HFF-Myc (cell line): Measurements from ENCODE around the gene RPTOR.
A peak's percentile ranks its signal among the peaks of the same experiment; 100 is the strongest.

Experiments used
- DNase-seq: peaks from one replicate; pipeline ENCODE4 v3.0.0-alpha.2; 2011; ENCODE audit warnings: low read depth; ENCODE audit errors: extremely low read depth
- H3K4me3 ChIP-seq: replicated peaks from 2 replicates; pipeline ENCODE4 v1.5.1; 2011; ENCODE audit warnings: low read depth, mild to moderate bottlenecking, control low read depth, low read length
- CTCF ChIP-seq: IDR thresholded peaks from 2 replicates; pipeline ENCODE4 v1.5.1; 2012; ENCODE audit warnings: mild to moderate bottlenecking, low read depth, low read length, control low read depth; ENCODE audit errors: missing control alignments

Gene RPTOR

DNA sequence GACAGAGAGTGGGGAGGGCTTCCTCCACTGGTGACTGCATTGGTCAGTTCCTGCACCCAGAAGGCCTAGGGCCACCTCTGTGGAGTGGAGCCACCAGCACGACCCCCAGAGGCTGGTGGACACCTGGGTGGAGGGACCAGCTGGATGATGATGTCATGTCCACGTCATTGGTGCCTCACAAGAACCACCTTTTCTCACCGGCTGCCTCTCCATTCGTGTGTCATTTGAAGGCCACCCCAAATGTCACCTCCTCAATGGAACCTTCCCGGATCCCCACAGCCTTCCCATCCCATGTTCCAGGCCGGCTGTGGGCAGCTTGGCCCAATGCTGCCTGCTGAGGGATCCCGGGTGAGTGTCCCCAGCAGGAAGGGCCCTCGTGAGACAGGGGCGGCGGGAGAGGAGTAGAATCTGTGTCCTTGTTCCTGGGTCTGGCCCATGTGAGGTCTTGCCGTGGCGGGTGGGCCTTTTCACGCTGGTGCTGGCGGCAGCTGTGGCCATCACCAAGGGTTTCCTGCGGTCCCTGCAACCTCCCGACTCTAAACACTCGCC, 437.9 kb downstream of the RPTOR start:
- DNase-seq = no peak
- no peak overlapping the region for H3K4me3 ChIP-seq
- no peak for TF ChIP-seq CTCF

DNA sequence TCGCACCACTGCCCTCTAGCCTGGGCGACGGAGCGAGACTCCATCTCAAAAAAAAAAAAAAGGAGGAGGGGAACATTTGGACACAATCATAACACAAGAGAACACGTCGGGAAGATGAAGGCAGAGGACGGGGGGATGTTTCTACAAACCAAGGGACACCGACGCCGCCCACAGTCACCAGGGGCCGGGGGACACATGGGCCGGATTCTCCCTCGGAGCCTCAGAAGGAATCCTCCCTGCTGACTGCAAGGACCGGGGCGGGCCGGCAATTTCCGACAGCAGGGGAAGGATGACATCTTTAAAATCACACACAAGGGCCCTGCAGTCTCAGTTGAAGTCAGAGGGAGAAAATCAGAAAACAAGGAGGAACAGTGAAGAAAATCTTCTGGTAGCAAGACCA, 438.9 kb downstream of the RPTOR start:
- H3K4me3 ChIP-seq = no peak overlapping the region
- TF ChIP-seq CTCF = no peak

GRCh38 chr17:80984749-80985148, 440.1 kb downstream of the RPTOR start:
- peak; percentile 63 for DNase-seq
- TF ChIP-seq CTCF = peak; percentile 13
- H3K4me3 ChIP-seq = no peak overlapping the region

More for the DNA sequence above, 438.9 kb downstream of the RPTOR start:
- no peak for DNase-seq

DNA sequence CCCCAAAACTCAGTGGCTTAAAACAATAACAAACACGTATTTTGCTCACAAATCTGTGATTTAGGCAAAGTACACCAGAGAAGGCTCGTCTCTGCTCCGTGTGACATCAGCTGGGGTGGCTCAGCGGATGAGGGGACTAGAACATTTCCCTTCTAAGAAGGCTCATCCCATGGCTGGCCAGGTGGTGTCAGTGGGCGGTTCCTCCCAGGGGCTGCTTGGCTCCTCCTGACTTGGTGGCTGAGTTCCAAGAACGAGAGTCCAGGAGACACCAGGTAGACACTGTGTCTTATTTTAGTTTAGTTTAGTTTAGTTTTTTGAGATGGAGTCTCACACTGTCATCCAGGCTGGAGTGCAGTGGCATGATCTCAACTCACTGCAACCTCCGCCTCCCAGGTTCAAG, 441.4 kb downstream of the RPTOR start:
- no peak for DNase-seq
- TF ChIP-seq CTCF = no peak
- no peak overlapping the region for H3K4me3 ChIP-seq

DNA sequence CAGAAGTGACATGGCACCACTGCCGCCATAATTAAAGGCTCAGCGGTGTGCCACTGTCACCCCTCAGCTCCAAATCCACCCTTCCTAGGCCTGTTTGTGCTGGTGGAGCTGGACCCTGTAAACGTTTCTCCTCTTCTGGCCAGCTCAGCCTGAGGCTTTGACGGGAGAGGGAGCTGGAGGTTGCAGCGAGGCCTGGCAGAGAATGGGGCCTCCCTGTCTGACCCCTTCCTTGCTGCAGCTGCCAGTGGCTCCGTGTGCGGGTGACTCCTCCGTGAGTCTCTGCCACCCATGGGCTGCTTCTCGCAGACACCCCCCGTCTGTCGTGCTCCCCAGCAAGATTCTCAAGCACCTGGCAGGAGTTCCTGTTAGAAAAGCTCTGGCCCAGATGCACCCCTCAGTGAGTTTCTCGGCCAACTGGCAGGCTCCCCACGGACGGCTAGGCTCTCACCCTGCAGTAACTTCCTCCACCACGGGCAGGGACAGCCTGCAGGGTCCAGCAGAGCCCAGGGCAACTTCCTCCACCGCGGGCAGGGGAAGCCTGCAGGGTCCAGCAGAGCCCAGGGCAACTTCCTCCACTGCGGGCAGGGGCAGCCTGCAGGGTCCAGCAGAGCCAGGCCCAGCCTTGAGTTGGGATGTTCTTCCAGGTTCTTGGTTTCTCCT, 442.3 kb downstream of the RPTOR start:
- no peak for TF ChIP-seq CTCF
- DNase-seq = no peak

GRCh38 chr17:80987941-80988461, 443.4 kb downstream of the RPTOR start:
- no peak for DNase-seq
- TF ChIP-seq CTCF = no peak

More for the DNA sequence above, 442.3 kb downstream of the RPTOR start:
- no peak overlapping the region for H3K4me3 ChIP-seq

More at GRCh38 chr17:80987941-80988461, 443.4 kb downstream of the RPTOR start:
- no peak overlapping the region for H3K4me3 ChIP-seq
